HTERT RPE-1 (cell line): Measurements from ENCODE around the gene FAM9C.
"Not testable (repeated sequence)": the region's sequence is repeated elsewhere in the genome, so short reads cannot be mapped to it uniquely, and the experiment has no call there.

Experiments used
- in situ Hi-C: fragments of 300-500 bp; cut with MboI; formaldehyde crosslinking; loops from 4 replicates; pipeline ENCODE4 v1.14.3; 2020; ENCODE audit warnings: low sequenced_read_pairs

FAM9C gene

DNA sequence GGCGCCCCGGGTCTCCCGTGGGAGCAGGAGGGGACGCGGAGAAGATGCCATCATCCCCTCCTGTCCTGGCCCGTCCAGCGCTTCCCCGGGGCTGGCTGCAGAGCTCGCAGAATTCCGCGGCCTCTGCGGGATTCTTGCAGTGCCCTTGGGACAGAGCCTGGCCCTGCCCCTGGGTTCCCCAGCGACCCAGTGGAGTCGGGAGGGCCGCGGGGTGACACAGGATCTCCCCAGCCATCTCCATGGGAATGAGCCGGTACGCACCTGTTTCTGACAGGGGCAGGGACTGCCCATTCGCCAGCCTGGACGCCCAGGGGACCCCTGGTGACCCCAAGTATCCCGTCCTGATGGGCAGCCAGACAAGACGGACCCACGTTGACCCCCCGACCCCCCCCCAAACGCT lies 482 bp downstream of the FAM9C start:
- in situ Hi-C loops: no loop called here

DNA sequence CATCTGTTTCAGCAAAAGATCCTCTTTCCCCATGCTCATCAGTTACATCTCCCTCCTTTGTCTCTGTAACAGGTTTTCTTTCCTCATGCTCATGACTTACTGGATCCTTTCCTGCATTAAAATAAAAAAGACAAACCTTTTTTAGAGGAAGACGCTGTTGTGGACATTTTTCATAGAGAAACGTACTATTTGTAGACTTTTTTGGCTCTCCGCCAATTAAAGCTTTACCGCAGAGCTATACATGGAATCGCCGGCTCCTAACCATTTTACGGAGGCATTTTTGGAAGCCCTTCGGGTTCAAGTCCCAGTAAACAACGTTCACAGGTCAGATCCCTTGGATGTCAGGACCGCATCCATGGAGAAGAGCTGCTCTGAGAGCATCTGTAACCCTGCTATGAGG lies 1.3 kb downstream of the FAM9C start:
- in situ Hi-C loops: no loop called here

DNA sequence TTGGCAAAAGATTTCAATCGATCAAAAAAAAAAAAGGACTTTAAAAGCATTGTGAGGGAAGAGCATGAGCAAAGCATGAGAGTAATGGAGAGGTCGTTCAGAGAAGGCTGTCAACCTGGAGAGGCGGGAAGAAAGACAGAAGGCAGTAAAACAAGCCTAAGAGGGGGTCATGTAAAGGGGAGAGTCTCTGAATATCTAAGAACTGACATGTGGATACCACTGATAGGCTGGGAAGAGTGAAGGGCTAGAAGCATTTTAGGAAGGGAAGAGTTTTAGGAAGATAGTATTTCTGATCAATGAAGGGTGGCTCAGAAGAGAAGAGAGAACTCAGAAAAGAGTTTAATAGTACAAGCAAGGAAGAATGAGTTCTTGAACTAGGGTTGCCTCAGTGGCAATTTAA lies 7.5 kb downstream of the FAM9C start:
- in situ Hi-C loops: no loop called here

DNA sequence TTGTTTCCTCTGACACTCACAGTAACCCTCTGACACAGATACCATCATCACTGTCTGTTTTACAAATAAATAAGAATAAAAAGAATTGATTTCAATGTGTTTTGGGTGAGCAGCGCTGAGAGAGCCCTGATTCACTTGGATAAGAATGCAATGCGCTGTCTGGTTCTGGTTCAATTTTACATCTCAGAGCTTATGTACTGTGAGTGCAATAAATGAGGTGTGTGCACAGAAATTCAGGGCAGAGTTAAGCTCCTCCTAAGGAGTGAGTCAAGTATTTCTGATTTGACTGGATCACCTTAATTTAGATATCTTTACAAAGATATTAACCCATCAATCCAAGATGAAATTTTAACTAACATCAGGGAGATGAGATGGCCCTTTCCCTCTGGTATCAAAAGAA lies 11.2 kb downstream of the FAM9C start:
- in situ Hi-C loops: no loop called here

DNA sequence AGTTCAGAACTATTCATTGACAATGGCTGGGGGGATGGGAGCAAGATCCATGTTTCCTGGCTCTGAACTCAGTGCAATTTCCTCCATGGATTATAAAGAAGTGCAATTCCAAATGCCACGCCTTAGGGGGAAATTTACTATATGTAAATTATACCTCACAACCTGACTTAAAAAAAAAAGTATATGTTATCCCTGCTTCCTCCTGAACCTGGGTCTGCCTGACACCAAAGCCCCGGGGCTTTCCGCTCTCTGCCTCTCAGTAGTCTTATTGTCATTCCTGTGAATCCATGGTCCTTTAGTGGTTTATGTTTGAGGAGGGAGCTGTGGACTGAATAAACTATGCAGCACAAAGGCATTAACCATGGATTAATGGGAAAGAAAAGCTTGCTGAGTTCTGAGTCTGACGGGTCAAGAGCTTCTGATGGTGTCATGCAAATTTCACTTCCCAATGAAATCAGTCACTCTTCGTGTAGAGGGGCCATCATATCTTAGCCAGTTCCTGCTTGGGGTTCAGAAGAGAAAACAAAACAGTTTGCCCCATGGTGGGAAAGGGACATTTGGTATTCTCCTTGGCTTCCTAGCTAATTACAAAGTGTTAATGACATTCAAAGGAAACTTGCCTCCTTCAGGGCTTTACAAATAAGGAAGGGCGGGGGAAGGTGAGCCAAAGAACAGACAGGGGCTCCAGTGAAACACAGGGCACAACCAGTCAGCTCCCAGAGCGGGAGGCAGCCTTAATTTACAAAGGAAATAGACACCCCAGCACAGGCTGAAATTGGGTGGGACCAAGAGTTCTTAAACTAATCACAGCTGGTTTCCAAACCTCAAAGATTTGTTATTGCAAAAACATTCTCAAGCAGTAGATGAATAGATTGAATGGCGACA lies 14.3 kb downstream of the FAM9C start:
- in situ Hi-C loops: no loop called here

DNA sequence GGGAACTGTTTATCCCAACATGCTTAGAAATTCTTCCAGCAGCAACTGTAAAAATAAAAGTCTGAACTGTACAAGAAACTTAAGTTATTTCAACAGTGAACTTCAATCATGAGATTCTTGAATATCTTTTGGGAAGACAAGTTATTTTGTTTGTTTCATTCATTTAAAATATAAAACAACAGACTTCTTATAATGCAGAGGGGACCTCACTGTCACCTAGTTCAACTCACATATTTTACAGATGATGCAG lies 14.9 kb downstream of the FAM9C start:
- in situ Hi-C loops: no loop called here

DNA sequence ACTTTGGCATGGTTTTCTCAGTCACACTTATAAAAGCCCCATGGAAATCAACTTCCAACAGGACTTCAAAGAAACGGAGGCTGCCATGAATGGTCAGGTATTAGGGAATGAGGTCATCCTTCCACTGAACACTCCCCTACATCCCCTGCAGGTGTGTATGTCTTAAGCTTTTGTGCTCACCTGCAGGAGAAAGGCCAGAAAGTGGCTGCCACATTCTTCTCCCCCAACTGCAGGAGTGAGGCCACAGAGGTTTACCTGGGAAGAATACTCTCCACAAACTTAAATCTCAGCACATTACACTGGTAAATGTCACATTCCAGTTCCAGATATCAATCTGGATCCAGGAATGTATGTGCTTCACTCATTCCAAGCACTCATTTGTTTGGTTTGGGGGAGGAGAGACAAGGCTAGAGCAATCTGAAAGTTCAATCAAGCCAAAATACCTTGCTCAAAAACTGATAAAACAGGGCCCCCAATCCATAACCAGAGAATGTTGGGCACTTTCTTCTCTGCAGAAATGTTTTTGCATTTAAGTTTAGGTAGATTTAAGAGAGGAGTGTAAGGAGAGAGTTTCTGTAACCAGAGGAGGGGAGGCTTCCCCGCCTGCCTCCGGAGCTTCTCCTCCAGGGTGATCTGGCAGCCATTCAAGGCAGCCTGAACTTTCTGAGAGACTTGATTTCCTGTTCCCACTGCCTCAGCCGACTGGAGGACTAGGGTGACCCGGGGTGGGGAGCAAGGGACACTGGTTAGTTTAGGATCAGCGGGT lies 15.4 kb downstream of the FAM9C start:
- in situ Hi-C loops: no loop called here

DNA sequence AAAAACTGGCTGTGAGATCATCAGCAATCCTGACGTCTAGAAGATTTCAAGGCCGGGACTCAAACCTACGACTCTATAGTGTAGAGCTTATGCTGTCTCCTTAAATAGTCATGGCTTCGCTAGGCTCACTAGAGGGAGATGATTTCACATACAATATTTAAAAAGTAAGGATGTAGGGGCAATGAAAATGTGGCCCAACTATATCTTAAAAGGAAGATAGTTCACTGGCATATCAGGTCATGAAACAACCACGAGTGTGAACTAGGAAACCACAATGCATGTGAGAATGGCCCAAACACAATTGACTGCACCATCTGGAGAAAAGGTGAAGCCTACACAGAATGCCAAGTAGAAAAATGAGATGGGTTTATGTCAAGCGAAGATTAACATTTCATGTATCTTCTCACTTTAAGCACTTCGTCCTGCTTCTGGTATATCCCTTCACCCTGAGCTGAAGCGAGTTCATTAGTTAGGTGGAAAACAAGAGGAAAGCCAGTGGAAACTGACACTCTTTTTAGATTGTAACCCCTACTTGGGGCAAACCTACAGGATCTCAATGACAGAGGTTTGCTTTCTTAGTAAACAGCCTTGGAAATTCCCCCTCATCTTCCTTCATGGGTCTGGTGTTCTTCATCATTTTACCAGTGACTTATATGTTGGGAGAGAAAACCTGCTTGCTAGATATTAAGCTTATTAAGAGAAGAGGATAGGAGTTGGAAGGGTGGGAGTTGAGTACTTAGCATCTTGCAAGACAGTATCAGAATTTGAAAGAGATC lies 17.4 kb downstream of the FAM9C start:
- in situ Hi-C loops: no loop called here

DNA sequence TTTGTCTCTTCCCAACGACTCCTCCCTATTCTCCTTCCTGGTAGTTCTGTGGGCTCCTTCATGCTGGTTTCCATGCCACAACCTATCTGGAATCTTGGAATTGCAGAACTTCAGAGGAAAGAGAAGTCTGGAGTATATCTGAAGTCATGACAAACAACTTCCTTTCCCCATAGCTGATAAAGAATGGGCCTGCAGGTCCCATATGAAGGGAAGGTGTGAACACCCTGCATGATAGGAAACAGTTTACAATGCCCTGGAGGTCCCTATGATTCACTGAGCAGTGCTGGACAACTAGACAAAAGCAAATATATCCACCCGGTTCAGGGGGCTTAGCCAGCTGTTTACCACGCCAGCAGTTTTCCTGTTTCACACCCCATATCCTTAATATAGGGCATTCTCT lies 19.4 kb downstream of the FAM9C start:
- in situ Hi-C loops: no loop called here

DNA sequence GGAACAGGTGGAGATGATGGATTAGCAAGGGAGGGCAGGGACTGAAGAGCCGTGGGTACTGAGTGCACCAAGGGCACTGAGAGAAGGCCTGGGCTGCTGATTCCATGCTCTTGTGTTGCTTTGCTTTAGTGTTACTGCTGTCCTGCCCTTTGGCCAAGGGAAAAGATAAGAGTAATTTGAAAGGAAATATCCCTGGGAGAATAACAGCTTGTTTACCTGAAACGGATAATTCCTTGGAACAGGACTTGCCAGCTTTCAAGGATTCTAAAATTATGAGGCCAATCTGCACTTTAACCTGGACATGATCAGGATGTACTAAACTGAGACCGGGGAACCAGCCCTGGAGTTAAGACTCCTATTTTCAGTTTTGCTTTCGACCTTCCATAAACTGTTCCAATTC lies 20.4 kb downstream of the FAM9C start:
- in situ Hi-C loops: no loop called here

DNA sequence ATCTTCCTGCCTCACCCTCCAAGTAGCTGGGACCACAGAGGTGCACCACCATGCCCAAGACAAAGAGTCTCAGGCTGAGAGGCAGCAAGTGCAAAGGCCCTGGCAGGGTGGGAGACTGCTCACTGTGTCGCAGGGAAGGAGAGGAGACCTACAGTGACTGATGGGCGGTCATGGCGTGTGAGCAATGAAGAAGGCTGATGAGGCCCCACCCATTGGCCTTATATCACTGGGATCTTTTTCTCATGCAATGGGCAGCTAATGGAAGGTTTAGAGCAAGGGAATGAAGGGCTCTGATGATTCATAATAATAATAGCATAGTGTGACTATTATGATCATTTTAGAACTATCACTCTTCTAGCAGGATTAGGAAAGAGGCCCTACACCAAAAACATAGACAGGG lies 20.9 kb downstream of the FAM9C start:
- in situ Hi-C loops: no loop called here

DNA sequence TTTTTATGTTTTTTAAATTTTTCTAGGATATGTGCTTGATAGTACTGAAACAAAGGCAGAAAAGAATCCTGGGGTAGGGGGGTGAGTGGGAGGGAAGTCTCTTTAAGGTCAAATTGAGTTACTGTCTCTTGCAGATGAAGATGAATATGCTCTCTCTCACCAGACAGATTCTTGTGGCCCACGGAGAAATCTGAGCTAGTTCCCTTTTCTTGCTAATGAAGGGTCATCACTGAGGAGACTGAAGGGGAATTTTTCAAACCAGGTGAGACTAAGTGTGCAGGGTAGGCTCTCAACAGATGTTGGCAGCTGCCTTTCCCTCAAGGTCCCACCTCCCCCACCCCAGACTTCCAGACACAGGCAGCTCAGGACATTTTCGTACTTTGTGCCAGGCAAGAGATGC lies 21.5 kb downstream of the FAM9C start:
- in situ Hi-C loops: no loop called here

DNA sequence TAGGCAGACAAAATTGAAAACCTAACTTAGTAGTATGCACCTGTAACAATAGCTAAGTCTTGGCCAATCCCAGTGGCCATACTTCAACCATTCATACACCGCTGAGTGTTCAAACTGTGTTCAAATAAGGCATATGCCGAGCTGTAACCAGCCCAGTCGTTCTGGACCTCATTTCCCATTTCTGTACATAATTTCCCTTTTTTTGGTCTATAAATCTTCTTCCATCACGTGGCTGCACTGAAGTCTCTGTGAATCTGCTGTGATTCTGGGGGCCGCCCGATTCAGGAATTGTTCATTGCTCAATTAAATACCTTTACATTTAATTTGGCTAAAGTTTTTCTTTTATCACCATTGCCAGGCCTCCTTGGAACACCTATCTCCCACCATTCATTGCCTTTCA lies 27.7 kb downstream of the FAM9C start:
- in situ Hi-C loops: not testable (repeated sequence)

DNA sequence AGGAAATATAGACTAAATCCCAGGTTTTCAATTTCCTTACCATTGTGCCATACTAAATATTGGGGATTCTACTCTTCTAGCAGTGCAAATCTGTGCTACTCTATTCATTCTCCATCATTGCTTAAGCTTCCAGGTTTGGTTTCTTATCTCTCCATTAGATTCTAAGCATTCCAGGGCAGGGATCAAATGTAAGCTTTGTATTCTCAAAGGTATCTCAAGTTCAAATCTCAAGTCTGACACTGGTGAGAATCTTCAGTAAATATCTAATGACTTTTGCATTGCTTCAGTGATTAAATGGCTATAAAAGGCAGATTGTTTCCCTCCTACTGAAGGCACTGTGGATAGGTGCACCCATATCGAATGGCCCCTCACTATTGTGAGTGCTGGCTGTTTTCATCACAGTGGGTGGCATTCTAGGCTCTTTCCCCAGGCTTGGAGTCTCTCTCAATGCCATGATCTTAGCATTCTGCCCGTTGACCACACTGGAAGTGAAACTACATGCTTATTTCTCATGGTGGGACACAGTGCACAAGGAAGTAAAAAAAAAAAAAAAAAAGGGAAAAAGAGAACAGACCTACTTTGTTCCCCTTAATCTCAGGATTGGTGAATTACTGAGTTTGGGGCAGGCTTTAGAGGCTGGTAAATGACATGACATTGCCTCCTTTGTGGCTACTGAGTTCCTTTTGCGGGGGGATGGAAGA lies 28.7 kb downstream of the FAM9C start:
- in situ Hi-C loops: no loop called here

DNA sequence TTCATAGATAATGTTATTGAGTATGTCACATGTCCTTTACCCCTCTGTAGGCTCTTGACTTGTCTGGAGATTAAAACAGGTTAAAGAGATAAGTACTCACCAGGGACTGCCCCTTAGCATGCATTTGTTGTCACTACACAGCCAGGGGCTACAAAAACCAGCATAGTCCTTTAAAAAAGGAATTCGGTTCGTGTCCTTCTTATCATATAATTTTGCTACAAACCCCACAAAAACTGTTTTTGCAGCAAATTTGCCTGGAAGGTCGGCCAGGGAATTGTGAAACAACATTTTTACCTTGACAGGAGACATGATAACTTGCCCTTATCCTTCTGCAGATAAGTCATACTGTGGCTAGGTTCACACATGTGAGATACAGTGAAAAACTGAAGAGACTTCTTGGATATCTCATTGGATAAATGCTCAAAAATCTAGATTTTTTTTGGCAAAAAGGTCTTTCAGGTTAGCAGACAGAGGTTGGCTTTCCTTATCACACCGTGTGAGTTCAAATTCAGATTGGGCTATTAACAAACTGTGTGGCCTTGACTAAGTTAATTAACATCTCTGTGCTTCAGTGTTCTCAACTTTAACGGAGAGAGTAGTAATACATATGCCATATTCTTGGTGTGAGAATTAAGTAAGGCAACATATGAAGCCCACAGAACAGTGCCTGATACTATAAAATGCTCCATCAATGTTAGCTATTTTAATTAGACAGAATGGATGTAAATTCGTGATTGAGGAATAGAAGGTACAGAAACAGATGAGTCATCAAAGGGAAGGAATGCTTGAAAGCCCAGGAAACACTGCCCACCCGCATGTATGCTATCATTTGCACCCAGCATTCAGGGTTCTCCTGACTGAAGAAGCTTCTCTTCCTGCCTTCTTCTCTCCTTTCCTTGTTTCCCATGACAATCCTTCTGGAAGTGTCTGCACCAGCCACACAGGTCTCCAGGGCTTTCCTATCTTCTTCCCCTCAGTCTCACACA lies 30.0 kb downstream of the FAM9C start:
- in situ Hi-C loops: no loop called here

DNA sequence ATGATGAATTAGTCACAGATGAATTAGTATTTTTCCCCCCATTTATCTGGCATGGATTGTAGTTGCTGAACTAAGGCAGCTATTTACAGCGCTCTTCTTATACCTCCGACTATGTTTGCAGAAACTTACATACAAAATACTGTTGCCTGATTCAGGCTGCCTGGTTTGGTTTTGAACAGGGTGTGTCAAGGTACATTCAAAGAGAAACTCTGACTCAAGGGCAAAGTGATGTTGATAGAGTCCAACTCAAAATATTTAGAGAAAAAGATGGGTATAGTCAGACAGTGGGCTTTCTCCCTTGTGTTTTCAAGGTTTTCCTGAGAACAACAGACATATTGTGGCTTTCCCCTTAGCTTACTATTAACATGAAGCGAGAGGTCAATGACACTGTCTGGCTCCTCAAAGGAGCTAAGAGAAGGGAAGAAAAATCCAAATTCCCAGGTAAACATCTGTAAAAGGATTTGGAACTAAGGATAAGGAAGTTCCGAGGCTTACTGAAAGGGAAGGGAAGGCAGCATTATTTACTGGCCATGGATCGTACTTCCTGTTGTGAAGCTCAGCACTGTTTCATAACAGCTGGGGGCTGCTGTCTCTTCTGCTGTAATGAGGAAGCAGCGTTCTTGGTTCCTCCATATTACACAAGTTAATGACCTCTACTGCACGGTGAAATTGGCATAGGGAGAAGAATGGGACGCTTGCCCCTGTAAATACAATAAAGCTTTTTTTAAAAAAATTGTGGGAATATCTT lies 30.9 kb downstream of the FAM9C start:
- in situ Hi-C loops: no loop called here

DNA sequence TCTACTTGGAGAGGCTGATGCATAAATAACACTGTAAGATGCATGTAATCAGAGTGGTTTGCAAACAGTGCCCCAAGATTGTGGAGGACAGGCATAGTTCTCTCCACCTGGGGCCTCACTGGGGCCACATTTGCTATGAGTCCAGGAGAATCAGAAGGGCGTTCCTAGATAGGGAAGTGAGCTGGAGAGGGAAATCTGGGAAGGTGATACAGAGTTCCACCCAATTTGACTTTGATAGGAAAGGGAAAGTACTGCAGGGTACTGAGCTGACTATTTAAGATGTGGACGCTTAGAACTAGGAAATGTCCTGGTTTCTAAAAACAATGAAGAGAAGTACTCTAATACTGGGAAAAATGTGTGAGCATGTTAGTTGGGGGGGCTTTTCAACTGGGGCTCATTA lies 33.9 kb downstream of the FAM9C start:
- in situ Hi-C loops: no loop called here

DNA sequence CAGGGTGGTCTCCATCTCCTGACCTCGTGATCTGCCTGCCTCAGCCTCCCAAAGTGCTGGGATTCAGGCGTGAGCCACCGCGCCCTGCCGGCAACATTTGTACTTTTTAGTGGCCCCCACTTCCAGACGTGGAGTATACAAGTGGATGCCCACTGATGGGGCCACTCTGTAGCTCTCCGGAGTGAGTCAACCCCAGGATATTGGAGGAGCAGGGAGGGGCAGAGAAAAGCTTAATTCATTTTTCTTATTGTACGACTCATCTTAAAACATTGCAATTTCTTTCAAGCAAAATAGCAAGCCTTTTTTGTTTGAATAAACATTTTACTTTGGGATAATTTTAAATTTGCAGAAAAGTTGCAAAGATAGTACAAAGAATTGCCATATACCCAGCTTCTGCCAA lies 34.6 kb downstream of the FAM9C start:
- in situ Hi-C loops: no loop called here

DNA sequence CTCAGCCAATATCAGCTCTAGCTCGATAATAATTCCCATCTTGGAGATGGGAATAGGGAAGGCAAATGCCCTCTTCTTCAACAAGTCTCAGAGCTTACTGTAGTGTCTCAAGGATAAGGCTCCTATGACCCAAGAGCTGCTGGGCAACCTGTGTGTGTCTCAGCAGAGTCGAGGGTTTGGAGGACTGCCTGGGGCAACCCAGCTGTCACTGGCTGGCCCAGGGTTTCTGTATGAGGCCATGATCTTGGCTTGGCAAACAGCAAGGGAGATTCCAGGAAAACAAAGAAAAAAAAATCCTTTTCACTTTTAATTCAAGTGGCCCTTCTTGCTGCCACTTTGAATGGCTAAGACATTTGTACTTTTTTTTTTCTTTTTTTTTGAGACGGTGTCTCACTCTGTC lies 35.1 kb downstream of the FAM9C start:
- in situ Hi-C loops: no loop called here
